Activated CD4-positive, alpha-beta T cell treated with anti-CD3 and anti-CD28 coated beads, Interleukin-2, amount 10 ng/mL, durations not matched to agents 7 days and 5 days (primary cell): Measurements from ENCODE around the gene FPR1. TPM values are rescaled to one million over a fixed set of nuclear protein-coding genes. Genes with fewer than 3 reads are reported as not detected.

ENCODE experiments used
- CTCF ChIA-PET: fragments of 350-600 bp; sonication (Branson Sonifier 250); formaldehyde crosslinking; loops from one replicate; lab custom pipeline; 2021; ENCODE audit warnings: antibody characterized with exemption; lab: Charles Lee
- POLR2A ChIA-PET: fragments of 350-600 bp; sonication (Branson Sonifier 250); formaldehyde crosslinking; loops from one replicate; lab custom pipeline; 2021; ENCODE audit warnings: antibody characterized with exemption; lab: Charles Lee
- DNase-seq: peaks from one replicate; pipeline ENCODE4 v3.0.0-alpha.2; 2020
- H3K27ac Mint-ChIP-seq: one replicate; pipeline ENCODE4 v1.8.0; 2021; ENCODE audit warnings: mild to moderate bottlenecking, moderate library complexity, mixed read lengths
- H3K27me3 Mint-ChIP-seq: one replicate; pipeline ENCODE4 v1.8.0; 2021; ENCODE audit warnings: mixed read lengths
- H3K36me3 Mint-ChIP-seq: one replicate; pipeline ENCODE4 v1.8.0; 2021; ENCODE audit warnings: low read depth, mixed read lengths
- H3K4me1 Mint-ChIP-seq: one replicate; pipeline ENCODE4 v1.8.0; 2021; ENCODE audit warnings: mixed read lengths
- H3K4me3 Mint-ChIP-seq: one replicate; pipeline ENCODE4 v1.8.0; 2021; ENCODE audit warnings: mild to moderate bottlenecking, moderate library complexity, mixed read lengths
- H3K9me3 Mint-ChIP-seq: one replicate; pipeline ENCODE4 v1.8.0; 2021; ENCODE audit warnings: mixed read lengths
- total RNA-seq, 2 experiments: library from RNA; stranded (reverse); gene quantifications; one replicate each; pipeline ENCODE4 v1.2.3, GENCODE V29; 2021

Gene FPR1
- not detected for total RNA-seq

- Mint-ChIP-seq H3K27me3 (no peaks in the 10 kb centered on the region), H3K36me3 (no peaks in the 10 kb centered on the region), H3K27ac (no peak within 1 kb of the TSS), H3K9me3 (peaks cover under 1% of the 10 kb centered on the region), H3K4me1 (no peaks in the 10 kb centered on the region), H3K4me3 (no peak within 1 kb of the TSS)
- DNase-seq, result no peak
- POLR2A ChIA-PET, result no interaction called here
- CTCF ChIA-PET, result interaction anchor here (1.2 kb wide), 1 partner anchor 10 kb away, joined by 4 read pairs; no protein-coding TSS in a partner anchor
Observed at GRCh38 chr19:51751655-51752054, at the start of gene FPR1. Gene FPR1, minus strand, starts transcription at chr19:51751878. Its CDS starts 4,884 bp downstream, at chr19:51746994.

- POLR2A ChIA-PET, result no interaction called here
- H3K36me3 Mint-ChIP-seq, result no peaks in the 10 kb centered on the region
Observed at GRCh38 chr19:51800473-51801244, 49.0 kb upstream of the FPR1 start.

GRCh38 chr19:51799774-51800472 lies 48.2 kb upstream of the FPR1 start:
- CTCF ChIA-PET, result interaction anchor here (1.9 kb wide), 1 partner anchor 9 kb away, joined by 5 read pairs; no protein-coding TSS in a partner anchor

More at GRCh38 chr19:51800473-51801244, 49.0 kb upstream of the FPR1 start:
- CTCF ChIA-PET, result interaction anchor here (1.9 kb wide), 1 partner anchor 8 kb away, joined by 5 read pairs; no protein-coding TSS in a partner anchor
- no peak for DNase-seq
- Mint-ChIP-seq H3K27me3 (no peaks in the 10 kb centered on the region), H3K4me1 (no peaks in the 10 kb centered on the region), H3K27ac (no peak overlapping the region), H3K9me3 (peaks cover 36% of the 10 kb centered on the region), H3K4me3 (no peak overlapping the region)

GRCh38 chr19:51799034-51799773 lies 47.5 kb upstream of the FPR1 start:
- H3K27ac Mint-ChIP-seq, result no peak overlapping the region
- H3K27me3 Mint-ChIP-seq, result no peaks in the 10 kb centered on the region
- ChIA-PET POLR2A (no interaction called here), CTCF (interaction anchor here (1.9 kb wide), 1 partner anchor 10 kb away, joined by 5 read pairs; no protein-coding TSS in a partner anchor)
- H3K4me3 Mint-ChIP-seq, result no peak overlapping the region
- peaks cover 33% of the 10 kb centered on the region for H3K9me3 Mint-ChIP-seq
- no peaks in the 10 kb centered on the region for H3K36me3 Mint-ChIP-seq
- H3K4me1 Mint-ChIP-seq, result no peaks in the 10 kb centered on the region
- no peak for DNase-seq

More at GRCh38 chr19:51799774-51800472, 48.2 kb upstream of the FPR1 start:
- Mint-ChIP-seq H3K4me1 (no peaks in the 10 kb centered on the region), H3K36me3 (no peaks in the 10 kb centered on the region), H3K4me3 (no peak overlapping the region), H3K27me3 (no peaks in the 10 kb centered on the region), H3K9me3 (peaks cover 36% of the 10 kb centered on the region), H3K27ac (no peak overlapping the region)
- DNase-seq, result no peak
- POLR2A ChIA-PET, result no interaction called here

GRCh38 chr19:51798062-51798461 lies 46.4 kb upstream of the FPR1 start:
- Mint-ChIP-seq H3K27me3 (no peaks in the 10 kb centered on the region), H3K4me3 (no peak overlapping the region), H3K27ac (no peak overlapping the region), H3K4me1 (no peaks in the 10 kb centered on the region), H3K9me3 (peaks cover 29% of the 10 kb centered on the region), H3K36me3 (no peaks in the 10 kb centered on the region)
- POLR2A ChIA-PET, result no interaction called here
- CTCF ChIA-PET, result no interaction called here
- no peak for DNase-seq

- DNase-seq, result no peak
- Mint-ChIP-seq H3K4me3 (no peak overlapping the region), H3K9me3 (peaks cover 32% of the 10 kb centered on the region), H3K4me1 (no peaks in the 10 kb centered on the region), H3K27ac (no peak overlapping the region), H3K27me3 (no peaks in the 10 kb centered on the region), H3K36me3 (no peaks in the 10 kb centered on the region)
- ChIA-PET POLR2A (no interaction called here), CTCF (no interaction called here)
Observed at GRCh38 chr19:51797480-51797879, 45.8 kb upstream of the FPR1 start.

GRCh38 chr19:51796195-51796679 lies 44.6 kb upstream of the FPR1 start:
- ChIA-PET CTCF (no interaction called here), POLR2A (no interaction called here)
- Mint-ChIP-seq H3K36me3 (no peaks in the 10 kb centered on the region), H3K9me3 (peaks cover 35% of the 10 kb centered on the region), H3K27ac (no peak overlapping the region), H3K4me3 (no peak overlapping the region), H3K27me3 (no peaks in the 10 kb centered on the region), H3K4me1 (no peaks in the 10 kb centered on the region)
- no peak for DNase-seq

GRCh38 chr19:51794885-51795490 lies 43.3 kb upstream of the FPR1 start, which contains the start of gene FPR3:
Gene FPR3, plus strand, starts transcription at chr19:51795157. Its CDS starts 28,592 bp downstream, at chr19:51823749.
- POLR2A ChIA-PET, result no interaction called here
- Mint-ChIP-seq H3K36me3 (no peaks in the 10 kb centered on the region), H3K4me1 (no peaks in the 10 kb centered on the region), H3K27me3 (no peaks in the 10 kb centered on the region), H3K27ac (no peak within 1 kb of the TSS), H3K9me3 (peaks cover 31% of the 10 kb centered on the region), H3K4me3 (no peak within 1 kb of the TSS)
- CTCF ChIA-PET, result no interaction called here
- no peak for DNase-seq

GRCh38 chr19:51793994-51794393 lies 42.3 kb upstream of the FPR1 start:
- no peak for DNase-seq
- Mint-ChIP-seq H3K4me1 (no peaks in the 10 kb centered on the region), H3K9me3 (peaks cover 31% of the 10 kb centered on the region), H3K27me3 (no peaks in the 10 kb centered on the region), H3K36me3 (no peaks in the 10 kb centered on the region), H3K27ac (no peak overlapping the region), H3K4me3 (no peak overlapping the region)
- ChIA-PET POLR2A (no interaction called here), CTCF (no interaction called here)

GRCh38 chr19:51792932-51793331 lies 41.3 kb upstream of the FPR1 start:
- ChIA-PET POLR2A (no interaction called here), CTCF (no interaction called here)
- no peaks in the 10 kb centered on the region for H3K36me3 Mint-ChIP-seq
- no peak overlapping the region for H3K27ac Mint-ChIP-seq
- H3K9me3 Mint-ChIP-seq, result peaks cover 29% of the 10 kb centered on the region
- no peaks in the 10 kb centered on the region for H3K27me3 Mint-ChIP-seq
- H3K4me3 Mint-ChIP-seq, result no peak overlapping the region
- H3K4me1 Mint-ChIP-seq, result no peaks in the 10 kb centered on the region
- DNase-seq, result no peak

GRCh38 chr19:51789061-51789795 lies 37.5 kb upstream of the FPR1 start:
- DNase-seq, result no peak
- Mint-ChIP-seq H3K9me3 (peaks cover 19% of the 10 kb centered on the region), H3K36me3 (no peaks in the 10 kb centered on the region), H3K4me3 (no peak overlapping the region), H3K27ac (no peak overlapping the region), H3K4me1 (no peaks in the 10 kb centered on the region), H3K27me3 (no peaks in the 10 kb centered on the region)
- POLR2A ChIA-PET, result no interaction called here
- CTCF ChIA-PET, result no interaction called here

- no peaks in the 10 kb centered on the region for H3K4me1 Mint-ChIP-seq
- no peaks in the 10 kb centered on the region for H3K27me3 Mint-ChIP-seq
- no peak overlapping the region for H3K27ac Mint-ChIP-seq
- peaks cover 19% of the 10 kb centered on the region for H3K9me3 Mint-ChIP-seq
- no peak overlapping the region for H3K4me3 Mint-ChIP-seq
- ChIA-PET POLR2A (no interaction called here), CTCF (no interaction called here)
- no peaks in the 10 kb centered on the region for H3K36me3 Mint-ChIP-seq
- no peak for DNase-seq
Observed at GRCh38 chr19:51788029-51788428, 36.4 kb upstream of the FPR1 start.
